Spinal cord (tissue), 10 donors: ENCODE measurements around the gene B4GALNT4. TPM values are rescaled to one million over a fixed set of nuclear protein-coding genes. Genes with fewer than 3 reads are reported as not detected.

Experiments used
- DNase-seq, 6 donors: peaks; one replicate each; pipeline versions ENCODE4 v3.0.0 to v3.0.0-alpha.2; 2013 to 2015; ENCODE audit warnings: low spot score in 6 of 6, low read depth in 4 of 6
- H3K27ac ChIP-seq: one replicate; pipeline ENCODE4 v1.5.1; 2013; ENCODE audit warnings: low read depth, low read length, control low read depth
- H3K27me3 ChIP-seq: one replicate; pipeline ENCODE4 v1.6.1; 2013; ENCODE audit warnings: low read length; ENCODE audit not compliant: control insufficient read depth, insufficient read depth
- H3K36me3 ChIP-seq: one replicate; pipeline ENCODE4 v1.6.1; 2013; ENCODE audit warnings: low read length; ENCODE audit not compliant: control insufficient read depth, insufficient read depth
- H3K4me1 ChIP-seq: one replicate; pipeline ENCODE4 v1.6.1; 2013; ENCODE audit warnings: low read length; ENCODE audit not compliant: control insufficient read depth, insufficient read depth
- H3K4me3 ChIP-seq: one replicate; pipeline ENCODE4 v1.5.1; 2013; ENCODE audit warnings: low read depth, low read length, control low read depth
- H3K9me3 ChIP-seq: one replicate; pipeline ENCODE4 v1.6.1; 2013; ENCODE audit warnings: low read length; ENCODE audit not compliant: control insufficient read depth, insufficient read depth
- WGBS: methylation state at CpG from one replicate; pipeline ENCODE4 v1.1.5; 2013; ENCODE audit warnings: missing lambda C conversion rate; ENCODE audit not compliant: insufficient coverage; 5-methylcytosine and 5-hydroxymethylcytosine counted together
- polyA plus RNA-seq, 2 donors: library from polyadenylated mRNA; unstranded; fragments of 120-200 nt; gene quantifications; one replicate each; pipeline ENCODE4 v1.2.1, GENCODE V29; 2013; ENCODE audit not compliant: insufficient read length in 2 of 2
- total RNA-seq, 2 donors: library from RNA; depleted of rRNA in 1 of 2; stranded (reverse); fragments of 120-200 nt in 1 of 2; fragments of >200 nt in 1 of 2; gene quantifications; one replicate each; pipeline versions ENCODE4 v1.2.3 to v1.2.4, GENCODE V29; 2013 to 2014
- donor health status: healthy.

Gene B4GALNT4
- total and polyA plus RNA-seq, 4 donors, result 27.0 to 192 (median 124) TPM

DNA sequence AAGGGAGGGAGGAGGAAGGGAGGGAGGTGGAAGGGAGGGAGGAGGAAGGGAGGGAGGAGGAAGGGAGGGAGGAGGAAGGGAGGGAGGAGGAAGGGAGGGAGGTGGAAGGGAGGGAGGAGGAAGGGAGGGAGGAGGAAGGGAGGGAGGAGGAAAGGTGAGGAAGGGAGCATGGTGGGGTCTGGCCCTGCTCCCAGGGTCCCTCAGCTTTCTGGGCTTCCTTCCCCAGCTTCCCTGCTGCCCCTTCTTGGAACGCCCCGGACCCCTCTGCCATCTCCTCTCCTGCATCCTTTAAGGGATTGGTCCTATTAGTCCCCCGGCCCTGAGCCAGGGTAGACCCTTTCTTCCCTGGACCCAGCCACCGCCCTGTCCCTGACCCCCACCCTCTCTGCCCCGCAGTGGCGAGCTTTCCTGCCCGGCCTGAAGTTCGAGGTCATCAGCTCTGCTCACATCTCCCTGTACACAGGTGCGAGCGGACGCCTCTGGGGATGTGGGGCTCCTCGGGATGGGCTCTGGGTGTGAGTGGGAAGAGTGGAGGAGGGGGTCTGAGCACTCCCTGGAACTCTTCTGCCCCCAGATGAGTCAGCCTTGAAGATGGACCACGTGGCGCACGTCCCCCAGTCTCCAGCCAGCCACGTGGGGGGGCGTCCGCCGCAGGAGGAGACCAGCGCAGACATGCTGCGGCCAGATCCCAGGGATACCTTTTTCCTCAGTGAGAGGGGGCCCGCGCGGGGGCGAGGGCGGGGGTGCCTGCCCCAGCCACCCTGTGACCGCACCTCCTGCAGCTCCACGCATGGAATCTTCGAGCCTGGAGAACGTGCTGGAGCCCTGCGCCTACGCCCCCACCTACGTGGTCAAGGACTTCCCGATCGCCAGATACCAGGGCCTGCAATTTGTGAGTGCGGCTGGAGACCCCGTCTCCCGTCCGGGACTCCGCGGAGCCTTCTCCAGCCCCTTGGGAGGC, 6.0 kb downstream of the B4GALNT4 start:
- no peaks in the 10 kb centered on the region for H3K9me3 ChIP-seq
- no peak overlapping the region for H3K27ac ChIP-seq
- H3K27me3 ChIP-seq, result no peaks in the 10 kb centered on the region
- 94% methylated on average over 34 of the region's 41 CpGs for WGBS
- H3K4me1 ChIP-seq, result peaks cover 38% of the 10 kb centered on the region
- peaks cover 88% of the 10 kb centered on the region for H3K36me3 ChIP-seq
- no peak for DNase-seq
- H3K4me3 ChIP-seq, result no peak overlapping the region

- Histone ChIP-seq H3K4me1 (peaks cover 25% of the 10 kb centered on the region), H3K36me3 (peaks cover 92% of the 10 kb centered on the region), H3K4me3 (no peak overlapping the region), H3K9me3 (no peaks in the 10 kb centered on the region), H3K27ac (no peak overlapping the region), H3K27me3 (no peaks in the 10 kb centered on the region)
- WGBS, result 96% methylated on average over 58 of the region's 70 CpGs
- DNase-seq, result no peak
Observed at GRCh38 chr11:376531-377173, 7.4 kb downstream of the B4GALNT4 start.

DNA sequence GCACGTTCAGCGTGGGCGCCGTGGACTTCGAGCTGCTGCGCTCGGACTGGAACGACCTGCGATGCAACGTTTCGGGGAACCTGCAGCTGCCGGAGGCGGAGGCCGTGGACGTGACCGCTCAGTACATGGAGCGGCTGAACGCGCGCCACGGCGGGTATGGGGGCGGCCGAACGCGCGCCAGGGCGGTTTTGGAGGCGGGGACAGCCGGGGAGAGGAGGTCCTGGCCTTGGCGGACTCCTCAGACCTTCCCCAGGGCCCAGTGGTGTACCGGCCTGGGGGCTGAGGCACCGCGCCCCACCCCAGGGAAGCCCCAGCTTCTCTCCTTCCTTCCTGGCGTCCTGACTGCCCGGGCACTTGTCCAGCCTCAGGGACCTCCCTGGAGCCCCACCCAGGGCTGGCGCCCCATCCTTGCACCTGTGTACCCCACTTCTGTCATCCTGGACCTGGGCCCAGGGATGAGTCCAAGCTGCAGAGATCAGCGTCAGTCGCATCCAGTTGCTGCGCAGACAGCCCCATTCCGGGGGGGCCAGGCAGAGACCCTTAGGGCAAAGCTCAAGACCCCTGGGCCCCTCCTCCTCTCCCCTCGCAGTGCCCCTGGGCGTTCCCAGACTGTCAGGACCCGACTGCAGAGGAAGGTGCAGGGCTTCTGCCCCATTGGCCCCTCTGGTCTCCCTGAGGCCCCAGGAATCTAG, 8.0 kb downstream of the B4GALNT4 start:
- H3K27me3 ChIP-seq, result no peaks in the 10 kb centered on the region
- H3K4me1 ChIP-seq, result peaks cover 19% of the 10 kb centered on the region
- no peak for DNase-seq
- peaks cover 92% of the 10 kb centered on the region for H3K36me3 ChIP-seq
- WGBS, result 93% methylated on average over 43 of the region's 44 CpGs
- H3K27ac ChIP-seq, result no peak overlapping the region
- no peaks in the 10 kb centered on the region for H3K9me3 ChIP-seq
- no peak overlapping the region for H3K4me3 ChIP-seq

DNA sequence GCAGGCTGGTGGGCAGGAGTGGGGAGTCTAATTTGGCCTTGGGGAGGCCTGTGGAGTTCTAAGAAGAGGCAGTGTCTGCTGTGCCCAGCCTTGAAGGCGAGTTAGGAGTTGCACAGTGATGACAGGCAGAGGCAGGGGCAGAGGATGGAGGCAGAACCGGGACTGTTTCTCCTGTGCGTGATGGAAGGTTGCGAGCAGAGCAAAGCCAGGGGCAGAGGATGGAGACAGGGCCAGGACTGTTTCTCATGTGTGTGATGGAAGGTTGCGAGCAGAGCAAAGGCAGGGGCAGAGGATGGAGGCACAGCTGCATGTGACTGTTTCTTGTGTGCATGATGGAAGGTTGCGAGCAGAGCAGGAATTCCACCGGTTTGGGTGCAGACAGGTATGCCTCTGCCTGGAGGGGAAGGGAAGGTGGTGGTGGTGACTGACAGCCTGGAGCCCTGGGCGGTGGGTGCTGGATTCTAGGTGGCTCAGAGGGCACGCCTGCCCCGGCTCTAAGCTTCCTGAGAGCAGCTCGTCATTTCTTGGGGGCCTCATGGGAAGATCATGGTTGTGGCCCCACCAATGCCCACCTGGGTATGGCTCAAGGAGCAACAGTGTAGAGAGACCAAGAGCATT, 8.7 kb downstream of the B4GALNT4 start:
- no peak for DNase-seq
- peaks cover 93% of the 10 kb centered on the region for H3K36me3 ChIP-seq

GRCh38 chr11:379205-380094, 10.2 kb downstream of the B4GALNT4 start:
- Histone ChIP-seq H3K9me3 (no peaks in the 10 kb centered on the region), H3K4me1 (peaks cover under 1% of the 10 kb centered on the region), H3K27me3 (no peaks in the 10 kb centered on the region), H3K36me3 (peaks cover 89% of the 10 kb centered on the region), H3K4me3 (no peak overlapping the region), H3K27ac (no peak overlapping the region)
- 91% methylated on average over 84 of the region's 87 CpGs for WGBS
- DNase-seq, result no peak

More for the DNA sequence above, 8.7 kb downstream of the B4GALNT4 start:
- Histone ChIP-seq H3K27me3 (no peaks in the 10 kb centered on the region), H3K4me1 (peaks cover 15% of the 10 kb centered on the region), H3K4me3 (no peak overlapping the region), H3K27ac (no peak overlapping the region), H3K9me3 (no peaks in the 10 kb centered on the region)
- 93% methylated on average over 11 of the region's 11 CpGs for WGBS

GRCh38 chr11:380095-380480, 10.8 kb downstream of the B4GALNT4 start:
- Histone ChIP-seq H3K9me3 (no peaks in the 10 kb centered on the region), H3K27ac (no peak overlapping the region), H3K36me3 (peaks cover 90% of the 10 kb centered on the region), H3K27me3 (no peaks in the 10 kb centered on the region), H3K4me1 (no peaks in the 10 kb centered on the region), H3K4me3 (no peak overlapping the region)
- DNase-seq, result no peak
- 96% methylated on average over 34 of the region's 35 CpGs for WGBS

- Histone ChIP-seq H3K4me1 (no peaks in the 10 kb centered on the region), H3K4me3 (no peak overlapping the region), H3K27ac (no peak overlapping the region), H3K36me3 (peaks cover 86% of the 10 kb centered on the region), H3K27me3 (no peaks in the 10 kb centered on the region), H3K9me3 (no peaks in the 10 kb centered on the region)
- no peak for DNase-seq
- 97% methylated on average over 20 of the region's 23 CpGs for WGBS
Observed at GRCh38 chr11:380491-380890, 11.2 kb downstream of the B4GALNT4 start.

DNA sequence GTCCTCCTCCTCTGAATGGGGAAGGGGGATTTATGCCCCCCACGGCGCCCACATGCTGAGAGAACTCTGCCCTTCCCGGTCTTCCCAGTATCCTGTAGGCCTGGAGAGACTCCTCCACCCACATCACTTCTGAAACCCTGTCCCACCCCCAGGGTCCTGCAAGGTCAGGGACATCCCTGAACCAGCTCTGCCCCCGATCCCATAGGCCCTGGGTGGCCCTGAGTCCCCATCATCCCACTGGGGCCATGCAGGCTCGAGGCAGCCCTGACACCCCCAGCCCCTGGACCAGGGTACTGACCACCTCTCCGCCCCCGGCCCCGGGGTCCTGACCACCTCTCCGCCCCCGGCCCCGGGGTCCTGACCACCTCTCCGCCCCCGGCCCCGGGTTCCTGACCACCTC, 11.7 kb downstream of the B4GALNT4 start:
- H3K9me3 ChIP-seq, result no peaks in the 10 kb centered on the region
- H3K27ac ChIP-seq, result no peak overlapping the region
- H3K36me3 ChIP-seq, result peaks cover 81% of the 10 kb centered on the region
- WGBS, result 93% methylated on average over 6 of the region's 14 CpGs
- DNase-seq, result no peak
- no peaks in the 10 kb centered on the region for H3K27me3 ChIP-seq
- no peak overlapping the region for H3K4me3 ChIP-seq
- H3K4me1 ChIP-seq, result no peaks in the 10 kb centered on the region
